GM18517 (cell line): Measurements from ENCODE around the gene JAG1.

Experiments used
- ATAC-seq: cut with Tn5 transposase; IDR thresholded peaks from one replicate; pipeline ENCODE4 v1.9.1; 2021; ENCODE audit warnings: mild to moderate bottlenecking, moderate library complexity; ENCODE audit not compliant: unreplicated experiment

The JAG1 gene

GRCh38 chr20:10669843-10670446, 3.9 kb downstream of the JAG1 start:
- no peak for ATAC-seq

GRCh38 chr20:10668677-10669368, 5.0 kb downstream of the JAG1 start:
- ATAC-seq, result no peak

GRCh38 chr20:10667560-10668167, 6.1 kb downstream of the JAG1 start:
- no peak for ATAC-seq

- ATAC-seq, result no peak
These were observed 6.8 kb downstream of the JAG1 start for GRCh38 chr20:10667077-10667401.

GRCh38 chr20:10666221-10667076, 7.3 kb downstream of the JAG1 start:
- ATAC-seq, result no peak

GRCh38 chr20:10665791-10666190, 8.0 kb downstream of the JAG1 start:
- ATAC-seq, result no peak

- no peak for ATAC-seq
These were observed 8.7 kb downstream of the JAG1 start for GRCh38 chr20:10665027-10665561.

- ATAC-seq, result no peak
These were observed 10.0 kb downstream of the JAG1 start for GRCh38 chr20:10663756-10664155.

GRCh38 chr20:10662661-10663458, 10.9 kb downstream of the JAG1 start:
- ATAC-seq, result no peak

GRCh38 chr20:10662151-10662550, 11.6 kb downstream of the JAG1 start:
- no peak for ATAC-seq

- no peak for ATAC-seq
These were observed 12.5 kb downstream of the JAG1 start for GRCh38 chr20:10661261-10661660.

- ATAC-seq, result no peak
These were observed 13.1 kb downstream of the JAG1 start for GRCh38 chr20:10660661-10661060.

- no peak for ATAC-seq
These were observed 13.9 kb downstream of the JAG1 start for GRCh38 chr20:10659651-10660601.

- no peak for ATAC-seq
These were observed 14.7 kb downstream of the JAG1 start for GRCh38 chr20:10658876-10659632.

- no peak for ATAC-seq
These were observed 15.6 kb downstream of the JAG1 start for GRCh38 chr20:10658051-10658823.

GRCh38 chr20:10657453-10657852, 16.3 kb downstream of the JAG1 start:
- ATAC-seq, result no peak

- no peak for ATAC-seq
These were observed 17.8 kb downstream of the JAG1 start for GRCh38 chr20:10655720-10656669.
